Right ventricle myocardium inferior (tissue), 1 donor: ENCODE data around the gene AP3D1. TPM values are rescaled to one million over a fixed set of nuclear protein-coding genes. Genes with fewer than 3 reads are reported as not detected.
"Not testable (repeated sequence)": the region's sequence is repeated elsewhere in the genome, so short reads cannot be mapped to it uniquely, and the experiment has no call there.

ENCODE experiments used
- ATAC-seq: fragments of 200-7000 bp; cut with Tn5 transposase; one replicate; pipeline ENCODE4 v1.9.1; 2020; ENCODE audit warnings: mild to moderate bottlenecking, moderate library complexity
- DNase-seq: peaks from one replicate; pipeline ENCODE4 v3.0.0; 2021; ENCODE audit errors: missing footprints
- intact Hi-C: fragments of 100-400 bp; cut with DNase I; formaldehyde crosslinking; loops from one replicate; pipeline ENCODE4 v1.11.0; 2022
- total RNA-seq: library from RNA; stranded (reverse); fragmentation: NEBNext Ultra II Directional; extraction: Animal tissue kit (Norgen Biotek cat#: 25700); gene quantifications from one replicate; pipeline ENCODE4 v1.2.1, GENCODE V29; 2021
- donor health status: DM: no; HTN: yes; CAD: no; lungs with severe emphysema.

Gene AP3D1
- total RNA-seq, 1 donor from 2014 or later: 71.8 TPM

- ATAC-seq (no peak), DNase-seq (peak; percentile 46)
- intact Hi-C loops: no loop called here
Measured at GRCh38 chr19:2135474-2136402, 15.6 kb downstream of the AP3D1 start.

DNA sequence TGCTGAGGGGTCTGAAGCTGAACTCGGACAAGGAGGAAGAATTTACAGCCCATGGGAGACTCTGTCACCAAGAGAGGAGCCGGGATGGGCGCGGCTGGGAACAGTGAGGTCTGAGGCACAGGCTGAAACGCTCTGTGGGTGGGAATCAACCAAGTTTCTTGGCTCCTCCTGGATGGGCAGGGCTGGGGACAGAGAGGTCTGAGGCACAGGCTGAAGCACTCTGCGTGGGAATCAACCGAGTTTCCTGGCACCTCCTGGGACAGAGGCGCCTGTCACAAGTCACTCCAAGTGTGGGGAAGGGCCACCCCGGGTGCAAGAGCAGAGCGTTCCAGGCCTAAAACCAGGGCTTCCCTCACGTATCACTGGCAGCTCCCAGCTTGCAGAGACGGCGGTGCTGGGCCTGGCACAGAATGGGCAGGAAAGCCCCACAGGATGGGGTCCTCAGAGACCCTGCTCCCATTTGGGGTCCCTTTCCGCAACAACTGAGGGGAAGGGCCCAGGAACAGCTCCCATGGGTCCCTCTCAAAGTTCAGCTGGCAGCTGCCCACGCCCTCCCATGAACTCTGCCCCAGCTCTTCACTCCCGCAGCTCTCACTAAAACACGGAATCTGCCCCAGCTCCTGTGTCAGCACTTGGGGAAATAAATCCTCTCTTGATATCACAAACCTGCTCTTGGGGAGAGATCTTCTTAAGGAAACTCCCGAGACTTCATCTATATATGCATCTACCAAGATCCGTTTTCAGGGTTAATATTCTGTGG is 18.5 kb downstream of the AP3D1 start:
- peak; percentile 62 for ATAC-seq
- DNase-seq: peak; percentile 69
- intact Hi-C loops: no loop called here

DNA sequence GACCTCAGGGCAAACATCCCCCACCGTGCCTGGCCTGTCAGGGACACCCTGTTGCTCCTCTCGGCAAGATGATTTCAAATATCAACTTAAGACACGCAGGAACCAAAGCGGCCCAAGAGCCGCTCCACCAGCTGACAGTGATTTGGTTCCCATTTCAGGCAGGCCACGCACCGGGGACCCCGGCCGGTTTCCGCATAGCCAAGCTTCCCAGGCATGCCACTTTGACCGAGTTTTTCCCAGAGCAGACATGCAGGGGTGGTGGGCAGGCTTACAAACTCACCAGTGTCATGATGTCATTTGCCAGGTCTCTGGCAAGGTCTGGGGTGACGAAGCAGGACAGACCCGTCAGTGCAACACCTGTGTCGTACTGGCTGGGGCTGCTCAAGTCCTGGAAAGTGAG is 19.2 kb downstream of the AP3D1 start:
- intact Hi-C loops: no loop called here
- peak; percentile 35 for DNase-seq

GRCh38 chr19:2131012-2131975 is 20.1 kb downstream of the AP3D1 start:
- ATAC-seq, intact Hi-C loops: not testable (repeated sequence)
- DNase-seq: peak; percentile 34

More for the DNA sequence above, 19.2 kb downstream of the AP3D1 start:
- ATAC-seq: no peak

- DNase-seq: peak; percentile 57
- ATAC-seq: no peak
- intact Hi-C loops: no loop called here
Measured at GRCh38 chr19:2129892-2130770, 21.2 kb downstream of the AP3D1 start.

DNA sequence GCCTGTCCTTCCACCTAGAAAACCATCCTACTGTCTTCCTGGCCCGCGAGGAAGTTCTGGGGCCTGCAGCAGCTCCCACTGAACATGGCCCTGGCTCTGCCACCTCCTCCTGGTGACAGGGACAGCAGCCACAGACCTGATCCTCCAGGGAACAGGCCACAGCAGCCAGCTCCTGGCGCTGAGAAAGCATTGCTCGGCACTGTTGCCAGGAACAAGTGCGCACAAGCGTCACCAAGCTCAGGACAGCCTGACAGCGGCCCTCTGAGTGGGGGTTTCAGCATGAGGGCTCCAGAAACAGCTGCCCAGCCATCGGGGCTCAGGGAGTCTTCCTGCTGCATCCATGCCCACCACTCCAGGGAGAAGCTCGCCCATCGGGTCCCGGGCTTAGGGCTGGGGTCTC is 21.9 kb downstream of the AP3D1 start:
- intact Hi-C loops: no loop called here
- DNase-seq (peak; percentile 77), ATAC-seq (peak; percentile 67)

- intact Hi-C loops: no loop called here
- peak; percentile 9 for ATAC-seq
- no peak for DNase-seq
Measured at GRCh38 chr19:2129022-2129421, 22.3 kb downstream of the AP3D1 start.

- DNase-seq, intact Hi-C loops: not testable (repeated sequence)
- ATAC-seq: peak; percentile 9
Measured at GRCh38 chr19:2128252-2128651, 23.1 kb downstream of the AP3D1 start.

DNA sequence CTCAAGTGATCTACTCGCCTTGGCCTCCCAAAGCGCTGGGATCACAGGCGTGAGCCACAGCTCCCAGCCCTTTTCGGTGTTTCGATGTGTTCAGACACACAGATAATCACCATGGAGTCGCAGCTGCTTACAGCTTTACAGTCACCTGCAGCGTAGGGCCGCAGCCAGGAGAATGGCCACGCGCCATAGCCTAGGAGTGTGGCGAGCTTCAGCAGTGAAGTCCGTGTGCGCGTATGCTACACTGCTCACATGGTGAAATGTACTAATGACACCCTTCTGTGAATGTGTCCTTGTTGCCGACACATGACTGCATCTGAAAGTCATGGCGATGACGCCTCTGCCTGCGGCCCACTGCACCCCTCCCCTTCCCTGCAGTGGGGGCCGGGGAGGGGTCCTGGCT is 23.6 kb downstream of the AP3D1 start:
- DNase-seq (peak; percentile 79), ATAC-seq (peak; percentile 89)

DNA sequence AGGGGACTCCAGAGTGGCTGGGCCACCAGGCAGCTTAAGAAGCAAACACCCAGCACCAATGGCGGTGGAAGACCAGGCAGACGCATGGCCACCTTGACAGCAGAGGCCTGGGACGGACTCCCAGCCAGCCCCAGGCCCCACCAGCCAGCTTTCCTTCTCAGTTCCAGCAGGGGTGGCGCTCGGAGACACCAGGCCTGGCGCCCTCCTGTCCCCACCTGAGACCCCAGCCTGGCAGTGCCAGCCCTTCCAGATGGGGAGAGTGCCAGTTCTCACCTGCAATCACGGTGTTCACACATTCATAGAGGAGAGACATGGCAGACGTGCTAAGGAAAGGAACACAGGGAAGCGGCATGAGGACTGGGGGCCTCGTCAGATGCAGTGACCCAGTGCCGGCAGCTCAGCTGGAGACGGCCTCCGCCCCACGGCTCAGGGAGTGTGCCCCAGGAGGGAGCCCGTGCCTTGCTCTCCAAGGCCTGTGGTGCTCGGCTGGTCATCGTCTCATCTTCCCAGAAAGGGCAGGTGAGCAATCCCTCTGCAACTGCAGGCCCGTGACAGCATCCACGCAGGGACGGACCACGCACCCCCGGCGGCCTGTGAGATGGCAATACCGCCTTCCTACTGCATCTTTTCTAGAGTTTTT is 24.4 kb downstream of the AP3D1 start:
- intact Hi-C loops: loop anchor here (2.0 kb wide), 1 partner anchor 30 kb away; the partner anchor contains the start of genes IZUMO4 and MOB3A
- no peak for DNase-seq

More for the DNA sequence above, 23.6 kb downstream of the AP3D1 start:
- intact Hi-C loops: loop anchor here (2.0 kb wide), 1 partner anchor 31 kb away; the partner anchor contains the start of genes IZUMO4 and MOB3A

GRCh38 chr19:2123682-2124387 is 27.5 kb downstream of the AP3D1 start:
- no peak for ATAC-seq
- DNase-seq: no peak
- intact Hi-C loops: no loop called here

More for the DNA sequence above, 24.4 kb downstream of the AP3D1 start:
- ATAC-seq: no peak

GRCh38 chr19:2122982-2123381 is 28.4 kb downstream of the AP3D1 start:
- ATAC-seq (no peak), DNase-seq (no peak)
- intact Hi-C loops: no loop called here

DNA sequence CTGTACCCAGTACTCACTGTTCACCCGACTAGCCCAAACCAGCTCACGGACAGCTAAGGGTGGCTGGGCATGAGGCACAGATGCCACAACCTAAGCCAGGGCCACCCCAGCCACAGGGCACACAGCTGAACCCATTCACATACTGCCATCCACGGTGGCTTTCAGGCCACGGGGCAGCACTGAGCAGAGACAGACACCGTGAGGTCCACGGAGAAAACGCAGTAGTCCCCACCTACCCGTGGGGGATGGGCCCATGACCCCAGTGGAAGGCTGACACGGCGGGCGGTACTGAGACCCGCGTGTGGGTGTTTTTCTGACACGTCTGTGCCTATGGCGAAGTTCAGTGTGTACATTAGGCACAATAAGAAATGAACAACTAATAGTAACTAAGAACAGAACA is 29.1 kb downstream of the AP3D1 start:
- DNase-seq (no peak), ATAC-seq (no peak)
- intact Hi-C loops: no loop called here

DNA sequence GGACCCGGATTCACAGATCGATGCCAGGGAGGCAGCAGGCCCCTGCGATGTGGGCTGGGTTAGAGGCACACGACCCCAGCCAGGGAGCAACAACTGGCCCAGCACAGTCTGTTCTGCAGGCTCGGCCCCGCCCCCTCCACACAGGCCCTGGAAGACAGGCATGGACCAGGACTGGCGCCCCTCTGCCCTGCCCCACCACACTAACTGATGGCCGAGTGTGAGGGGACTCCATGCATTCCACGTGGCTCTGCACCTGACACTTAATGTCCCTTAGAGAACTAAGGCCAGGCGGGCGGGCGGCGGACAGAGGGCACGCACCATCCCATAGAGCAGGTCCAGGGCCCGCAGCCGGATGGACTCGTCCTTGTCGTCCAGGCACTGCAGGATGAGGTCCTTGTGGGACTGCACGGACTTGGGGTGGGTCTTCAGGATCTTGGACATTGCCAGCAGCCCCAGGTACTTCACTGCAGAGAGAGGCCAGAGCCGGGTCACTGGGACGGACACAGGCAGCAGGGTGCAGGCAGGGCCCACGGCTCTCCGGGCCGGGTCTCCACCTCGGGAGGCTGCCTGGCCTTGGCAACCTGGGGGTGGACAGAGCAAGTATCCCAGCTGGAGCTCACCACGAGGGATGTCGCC is 29.8 kb downstream of the AP3D1 start:
- intact Hi-C loops: loop anchor here (2.0 kb wide), 1 partner anchor 23 kb away; no protein-coding TSS in a partner anchor
- no peak for ATAC-seq
- no peak for DNase-seq

DNA sequence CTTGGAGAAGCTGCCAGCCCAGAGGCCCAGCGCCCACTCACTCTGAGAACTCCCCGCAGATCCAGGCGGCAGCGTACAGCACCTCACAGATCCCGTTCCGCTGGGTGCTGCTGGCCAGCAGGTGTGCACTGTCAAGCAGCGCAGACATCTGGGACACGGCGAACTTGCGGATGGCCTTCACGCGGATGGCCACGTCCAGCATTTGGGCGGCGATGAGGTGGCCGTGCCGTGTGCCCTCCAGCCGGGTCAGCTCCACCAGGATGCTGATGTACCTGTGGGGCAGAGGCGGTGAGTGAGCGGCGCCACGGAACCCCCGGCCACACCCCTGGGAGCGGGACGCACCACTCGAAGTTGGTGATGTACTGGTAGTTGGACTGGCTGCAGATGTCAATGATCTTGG is 30.5 kb downstream of the AP3D1 start:
- ATAC-seq (no peak), DNase-seq (no peak)
- intact Hi-C loops: loop anchor here (2.0 kb wide), 1 partner anchor 22 kb away; no protein-coding TSS in a partner anchor
